Tibial artery (tissue), 4 donors: ENCODE measurements around the gene ADARB1.

Experiments
- DNase-seq, 2 donors: peaks; one replicate each; pipeline ENCODE4 v3.0.0-alpha.2; 2019
- H3K27ac ChIP-seq, 2 donors: fragments of 200-600 bp; sonication (generic) in 1 of 2; 1 replicate in 1 of 2; 2 replicates in 1 of 2; pipeline ENCODE4 v1.5.1; 2018 to 2019; ENCODE audit warnings: mild to moderate bottlenecking in 1 of 2
- H3K27me3 ChIP-seq, 2 donors: fragments of 200-600 bp; sonication (generic) in 1 of 2; one replicate each; pipeline versions ENCODE4 v1.5.1 to v1.6.0; 2016 to 2019
- H3K36me3 ChIP-seq, 3 donors: fragments of 200-600 bp; sonication (generic) in 2 of 3; one replicate each; pipeline ENCODE4 v1.5.1; 2016 to 2019; ENCODE audit warnings: mild to moderate bottlenecking in 2 of 3
- H3K4me1 ChIP-seq, 4 donors: fragments of 200-600 bp; sonication (generic) in 2 of 4; 1 replicate in 3 of 4; 2 replicates in 1 of 4; pipeline ENCODE4 v1.5.1; 2016 to 2019
- H3K4me3 ChIP-seq, 2 donors: fragments of 200-600 bp; sonication (generic) in 1 of 2; 1 replicate in 1 of 2; 2 replicates in 1 of 2; pipeline ENCODE4 v1.5.1; 2018 to 2019; ENCODE audit warnings: mild to moderate bottlenecking in 2 of 2
- H3K9me3 ChIP-seq, 3 donors: fragments of 200-600 bp; sonication (generic) in 1 of 3; one replicate each; pipeline ENCODE4 v1.5.1; 2016 to 2019
- intact Hi-C: fragments of 100-400 bp; cut with DNase I; formaldehyde crosslinking; loops from one replicate; pipeline ENCODE4 v1.15.0; 2023; ENCODE audit warnings: low total_unique reads
- TF ChIP-seq, protein P1 (sequence below), 2 experiments: fragments of 200-600 bp in 1 of 2; fragments of 450-650 bp in 1 of 2; IDR thresholded peaks; one replicate each; pipeline ENCODE4 v1.5.1; 2017 to 2019; ENCODE audit warnings: antibody characterized with exemption in 2 of 2, mild to moderate bottlenecking in 1 of 2, moderate library complexity in 1 of 2

The ADARB1 gene

DNA sequence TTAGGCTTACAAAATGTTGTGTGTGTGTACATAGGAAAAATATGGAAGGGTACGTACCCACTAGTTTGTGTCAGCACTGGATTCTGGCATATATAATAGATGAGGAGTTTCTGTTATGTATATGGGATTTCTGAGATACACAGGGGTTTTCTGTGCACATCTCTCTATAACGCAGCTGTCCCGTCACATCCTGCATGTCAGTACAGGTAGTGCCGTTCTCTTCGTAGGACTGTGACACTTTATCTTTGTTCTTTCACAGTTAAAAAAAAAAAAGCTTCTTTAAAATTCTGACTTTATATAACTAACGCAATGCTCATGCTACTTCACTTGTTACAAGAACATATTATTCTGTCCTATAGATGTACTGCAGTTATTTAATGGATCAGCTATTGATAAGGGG, 42.9 kb downstream of the ADARB1 start:
- H3K4me3 ChIP-seq, result no peak overlapping the region
- peaks cover 0 to 91% (median 33%) of the 10 kb centered on the region in 4 donors for H3K4me1 ChIP-seq
- H3K27me3 ChIP-seq, result no peaks in the 10 kb centered on the region
- intact Hi-C loops, result no loop called here
- H3K9me3 ChIP-seq, result no peaks in the 10 kb centered on the region
- H3K27ac ChIP-seq, result peak overlapping the region in 1 of 2 donors; percentile 20
- TF ChIP-seq, protein P1, sequence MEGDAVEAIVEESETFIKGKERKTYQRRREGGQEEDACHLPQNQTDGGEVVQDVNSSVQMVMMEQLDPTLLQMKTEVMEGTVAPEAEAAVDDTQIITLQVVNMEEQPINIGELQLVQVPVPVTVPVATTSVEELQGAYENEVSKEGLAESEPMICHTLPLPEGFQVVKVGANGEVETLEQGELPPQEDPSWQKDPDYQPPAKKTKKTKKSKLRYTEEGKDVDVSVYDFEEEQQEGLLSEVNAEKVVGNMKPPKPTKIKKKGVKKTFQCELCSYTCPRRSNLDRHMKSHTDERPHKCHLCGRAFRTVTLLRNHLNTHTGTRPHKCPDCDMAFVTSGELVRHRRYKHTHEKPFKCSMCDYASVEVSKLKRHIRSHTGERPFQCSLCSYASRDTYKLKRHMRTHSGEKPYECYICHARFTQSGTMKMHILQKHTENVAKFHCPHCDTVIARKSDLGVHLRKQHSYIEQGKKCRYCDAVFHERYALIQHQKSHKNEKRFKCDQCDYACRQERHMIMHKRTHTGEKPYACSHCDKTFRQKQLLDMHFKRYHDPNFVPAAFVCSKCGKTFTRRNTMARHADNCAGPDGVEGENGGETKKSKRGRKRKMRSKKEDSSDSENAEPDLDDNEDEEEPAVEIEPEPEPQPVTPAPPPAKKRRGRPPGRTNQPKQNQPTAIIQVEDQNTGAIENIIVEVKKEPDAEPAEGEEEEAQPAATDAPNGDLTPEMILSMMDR (IDR thresholded peaks at IDR 0.05), result no peak
- DNase-seq, result no peak
- peaks cover 0 to 12% (median 7%) of the 10 kb centered on the region in 3 donors for H3K36me3 ChIP-seq

DNA sequence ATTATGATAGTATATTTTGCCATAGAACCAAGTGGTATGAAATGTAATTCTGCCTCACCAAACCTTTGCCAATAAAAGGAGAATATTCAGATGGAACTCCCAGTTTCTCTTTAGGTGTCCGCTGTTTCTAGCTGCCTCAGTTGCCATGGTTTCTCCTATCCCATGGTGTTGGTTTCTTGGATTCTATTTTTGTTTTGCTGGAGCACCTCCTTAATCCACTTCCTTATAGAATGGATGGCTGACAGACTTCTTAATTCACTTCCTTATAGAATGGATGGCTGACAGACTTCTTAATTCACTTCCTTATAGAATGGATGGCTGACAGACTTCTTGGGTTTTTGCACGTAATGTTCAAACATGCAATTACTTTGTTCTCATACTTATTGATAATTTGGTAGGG, 43.7 kb downstream of the ADARB1 start:
- Histone ChIP-seq H3K4me1 (peaks cover 0 to 91% (median 30%) of the 10 kb centered on the region in 4 donors), H3K9me3 (no peaks in the 10 kb centered on the region), H3K4me3 (no peak overlapping the region), H3K27me3 (no peaks in the 10 kb centered on the region), H3K27ac (no peak overlapping the region), H3K36me3 (peaks cover 0 to 12% (median 7%) of the 10 kb centered on the region in 3 donors)
- TF ChIP-seq, protein P1 (IDR thresholded peaks at IDR 0.05), result no peak
- DNase-seq, result no peak
- intact Hi-C loops, result no loop called here

DNA sequence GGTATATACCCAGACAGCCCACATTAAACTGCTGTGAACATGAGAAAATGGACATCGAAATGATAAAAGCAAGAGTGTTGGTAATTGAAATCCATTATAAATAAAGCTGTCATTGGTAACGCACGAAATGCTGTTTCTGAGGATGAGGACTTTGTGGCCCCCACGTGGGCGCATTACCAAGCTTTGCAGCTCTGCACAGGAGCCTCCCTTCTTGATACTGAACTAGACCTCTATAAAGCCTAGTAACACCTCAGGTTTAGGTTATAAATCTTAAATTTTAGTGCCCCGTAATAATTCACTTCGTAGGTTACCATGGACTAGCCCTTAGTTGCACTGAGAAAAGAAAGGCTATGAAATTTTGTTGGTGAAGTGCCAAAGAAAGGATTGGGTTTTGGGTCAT, 45.4 kb downstream of the ADARB1 start:
- TF ChIP-seq, protein P1 (IDR thresholded peaks at IDR 0.05), result no peak
- no peak overlapping the region for H3K4me3 ChIP-seq
- intact Hi-C loops, result no loop called here

DNA sequence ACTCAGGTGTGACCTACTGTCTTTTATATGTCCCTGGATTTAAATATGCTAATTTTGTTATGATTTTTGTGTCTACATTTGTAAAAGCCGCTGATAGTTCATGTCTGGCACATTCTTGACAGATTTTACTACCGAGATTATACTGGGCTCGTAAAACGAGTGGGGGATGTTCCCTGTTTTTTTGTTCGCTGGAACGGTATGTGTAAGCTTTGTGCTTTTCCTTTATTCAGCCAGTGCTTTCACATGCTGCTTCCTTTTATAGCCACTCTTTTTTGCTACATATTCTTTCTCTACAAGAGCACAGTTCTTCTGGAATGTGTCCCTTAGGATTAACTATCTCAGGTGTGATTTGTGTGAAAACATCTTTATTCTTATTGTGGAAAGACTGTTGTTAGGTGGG, 46.6 kb downstream of the ADARB1 start:
- peaks cover 0 to 91% (median 26%) of the 10 kb centered on the region in 4 donors for H3K4me1 ChIP-seq
- no peaks in the 10 kb centered on the region for H3K9me3 ChIP-seq
- intact Hi-C loops, result no loop called here
- H3K27me3 ChIP-seq, result no peaks in the 10 kb centered on the region
- TF ChIP-seq, protein P1 (IDR thresholded peaks at IDR 0.05), result no peak
- H3K4me3 ChIP-seq, result no peak overlapping the region
- DNase-seq, result no peak
- H3K27ac ChIP-seq, result peak overlapping the region; percentile 54 to 66
- H3K36me3 ChIP-seq, result peaks cover 0 to 12% (median 7%) of the 10 kb centered on the region in 3 donors

More for the DNA sequence above, 45.4 kb downstream of the ADARB1 start:
- H3K27me3 ChIP-seq, result no peaks in the 10 kb centered on the region
- DNase-seq, result no peak
- H3K36me3 ChIP-seq, result peaks cover 0 to 12% (median 7%) of the 10 kb centered on the region in 3 donors
- no peaks in the 10 kb centered on the region for H3K9me3 ChIP-seq
- peak overlapping the region; percentile 4 to 66 for H3K27ac ChIP-seq
- peaks cover 0 to 91% (median 23%) of the 10 kb centered on the region in 4 donors for H3K4me1 ChIP-seq

DNA sequence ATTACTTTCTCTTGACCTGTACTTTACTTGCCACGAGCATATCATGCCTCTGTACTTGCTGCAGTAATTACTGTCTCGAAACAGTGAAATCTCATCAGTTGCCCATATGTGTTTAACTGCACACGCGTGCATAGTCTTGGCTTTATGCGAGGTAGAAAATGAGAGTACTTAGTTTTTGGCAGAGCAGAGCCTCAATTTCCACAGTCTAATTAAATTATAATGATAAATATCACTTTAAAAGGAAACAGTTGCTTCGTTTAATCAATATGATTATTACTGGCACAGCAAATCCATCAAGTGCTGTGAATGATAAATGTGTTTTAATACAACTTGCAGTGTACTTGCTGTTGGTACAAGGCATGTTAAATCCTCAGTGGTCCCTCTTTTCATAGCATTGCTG, 47.6 kb downstream of the ADARB1 start:
- Histone ChIP-seq H3K27me3 (no peaks in the 10 kb centered on the region), H3K4me3 (no peak overlapping the region), H3K36me3 (peaks cover 5 to 15% (median 7%) of the 10 kb centered on the region in 3 donors), H3K4me1 (peaks cover 0 to 91% (median 32%) of the 10 kb centered on the region in 4 donors), H3K27ac (peak overlapping the region; percentile 54 to 66), H3K9me3 (no peaks in the 10 kb centered on the region)
- intact Hi-C loops, result no loop called here
- no peak for DNase-seq
- TF ChIP-seq, protein P1 (IDR thresholded peaks at IDR 0.05), result no peak
